Activated CD8-positive, alpha-beta T cell treated with anti-CD3 and anti-CD28 coated beads, Interleukin-2, amount 10 ng/mL, durations not matched to agents 7 days and 5 days (primary cell): ENCODE results near the gene CNDP1. TPM values are rescaled to one million over a fixed set of nuclear protein-coding genes. Genes with fewer than 3 reads are reported as not detected.

Experiments
- ATAC-seq: fragments of 150-1000 bp; cut with Tn5 transposase; one replicate; pipeline ENCODE4 v1.10.0; 2021; ENCODE audit warnings: moderate library complexity
- CTCF ChIA-PET: fragments of 350-600 bp; sonication (Branson Sonifier 250); formaldehyde crosslinking; loops from one replicate; lab custom pipeline; 2021; ENCODE audit warnings: antibody characterized with exemption; lab: Charles Lee
- POLR2A ChIA-PET: fragments of 350-600 bp; sonication (Branson Sonifier 250); formaldehyde crosslinking; loops from one replicate; lab custom pipeline; 2021; ENCODE audit warnings: antibody characterized with exemption; lab: Charles Lee
- DNase-seq: peaks from one replicate; pipeline ENCODE4 v3.0.0-alpha.2; 2020
- H3K27ac Mint-ChIP-seq: one replicate; pipeline ENCODE4 v1.8.0; 2021; ENCODE audit warnings: mild to moderate bottlenecking, mixed read lengths
- H3K27me3 Mint-ChIP-seq: one replicate; pipeline ENCODE4 v1.8.0; 2021; ENCODE audit warnings: low read depth, mixed read lengths
- H3K36me3 Mint-ChIP-seq: one replicate; pipeline ENCODE4 v1.8.0; 2021; ENCODE audit warnings: low read depth, mixed read lengths
- H3K4me1 Mint-ChIP-seq: one replicate; pipeline ENCODE4 v1.8.0; 2021; ENCODE audit warnings: low read depth, mixed read lengths
- H3K4me3 Mint-ChIP-seq: one replicate; pipeline ENCODE4 v1.8.0; 2021; ENCODE audit warnings: mild to moderate bottlenecking, mixed read lengths
- H3K9me3 Mint-ChIP-seq: one replicate; pipeline ENCODE4 v1.8.0; 2022; ENCODE audit warnings: mixed read lengths; ENCODE audit not compliant: insufficient read depth
- total RNA-seq, 2 experiments: library from RNA; stranded (reverse); gene quantifications; one replicate each; pipeline ENCODE4 v1.2.3, GENCODE V29; 2021

Gene CNDP1, protein sequence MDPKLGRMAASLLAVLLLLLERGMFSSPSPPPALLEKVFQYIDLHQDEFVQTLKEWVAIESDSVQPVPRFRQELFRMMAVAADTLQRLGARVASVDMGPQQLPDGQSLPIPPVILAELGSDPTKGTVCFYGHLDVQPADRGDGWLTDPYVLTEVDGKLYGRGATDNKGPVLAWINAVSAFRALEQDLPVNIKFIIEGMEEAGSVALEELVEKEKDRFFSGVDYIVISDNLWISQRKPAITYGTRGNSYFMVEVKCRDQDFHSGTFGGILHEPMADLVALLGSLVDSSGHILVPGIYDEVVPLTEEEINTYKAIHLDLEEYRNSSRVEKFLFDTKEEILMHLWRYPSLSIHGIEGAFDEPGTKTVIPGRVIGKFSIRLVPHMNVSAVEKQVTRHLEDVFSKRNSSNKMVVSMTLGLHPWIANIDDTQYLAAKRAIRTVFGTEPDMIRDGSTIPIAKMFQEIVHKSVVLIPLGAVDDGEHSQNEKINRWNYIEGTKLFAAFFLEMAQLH
- total RNA-seq, result not detected

DNA sequence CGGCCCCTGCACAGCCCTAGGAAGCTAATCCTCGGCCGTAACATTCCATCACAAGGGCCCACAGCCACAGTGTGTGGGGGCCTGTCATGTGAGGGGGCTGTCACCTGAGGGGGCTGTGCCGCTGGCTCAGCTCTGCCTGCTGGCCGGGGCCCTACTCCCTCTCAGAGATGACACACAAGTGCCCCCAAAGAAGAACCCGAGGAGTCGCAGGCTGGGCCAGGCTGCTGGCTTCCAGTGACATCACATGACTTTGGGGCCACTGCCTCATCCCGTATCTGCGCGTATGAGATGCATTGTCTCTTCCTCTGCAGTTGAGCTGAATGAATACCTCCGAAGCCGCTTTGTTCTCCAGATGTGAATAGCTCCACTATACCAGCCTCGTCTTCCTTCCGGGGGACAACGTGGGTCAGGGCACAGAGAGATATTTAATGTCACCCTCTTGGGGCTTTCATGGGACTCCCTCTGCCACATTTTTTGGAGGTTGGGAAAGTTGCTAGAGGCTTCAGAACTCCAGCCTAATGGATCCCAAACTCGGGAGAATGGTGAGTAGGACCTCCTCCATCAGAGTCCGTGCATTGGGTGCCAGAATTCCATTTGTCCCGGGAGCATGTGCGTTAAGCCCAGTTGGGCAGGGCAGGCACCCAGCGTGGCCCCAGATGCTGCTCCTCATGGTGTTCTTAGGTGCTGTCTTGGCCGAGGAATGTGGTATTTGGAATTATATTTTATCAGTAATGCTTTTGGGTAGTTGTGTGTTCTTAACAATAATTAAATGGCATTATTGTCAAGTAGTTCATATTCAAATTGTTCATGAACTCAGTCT is at the start of gene CNDP1:
CNDP1 (plus strand) TSS at position 351 of the 820 bp plus-strand sequence; CDS start at position 519, 168 bp downstream.
- Mint-ChIP-seq H3K9me3 (no peaks in the 10 kb centered on the region), H3K27me3 (peaks cover 10% of the 10 kb centered on the region), H3K4me3 (no peak within 1 kb of the TSS), H3K27ac (no peak within 1 kb of the TSS), H3K36me3 (no peaks in the 10 kb centered on the region), H3K4me1 (no peaks in the 10 kb centered on the region)
- ChIA-PET CTCF (no interaction called here), POLR2A (no interaction called here)
- DNase-seq, result no peak
- ATAC-seq, result no peak

DNA sequence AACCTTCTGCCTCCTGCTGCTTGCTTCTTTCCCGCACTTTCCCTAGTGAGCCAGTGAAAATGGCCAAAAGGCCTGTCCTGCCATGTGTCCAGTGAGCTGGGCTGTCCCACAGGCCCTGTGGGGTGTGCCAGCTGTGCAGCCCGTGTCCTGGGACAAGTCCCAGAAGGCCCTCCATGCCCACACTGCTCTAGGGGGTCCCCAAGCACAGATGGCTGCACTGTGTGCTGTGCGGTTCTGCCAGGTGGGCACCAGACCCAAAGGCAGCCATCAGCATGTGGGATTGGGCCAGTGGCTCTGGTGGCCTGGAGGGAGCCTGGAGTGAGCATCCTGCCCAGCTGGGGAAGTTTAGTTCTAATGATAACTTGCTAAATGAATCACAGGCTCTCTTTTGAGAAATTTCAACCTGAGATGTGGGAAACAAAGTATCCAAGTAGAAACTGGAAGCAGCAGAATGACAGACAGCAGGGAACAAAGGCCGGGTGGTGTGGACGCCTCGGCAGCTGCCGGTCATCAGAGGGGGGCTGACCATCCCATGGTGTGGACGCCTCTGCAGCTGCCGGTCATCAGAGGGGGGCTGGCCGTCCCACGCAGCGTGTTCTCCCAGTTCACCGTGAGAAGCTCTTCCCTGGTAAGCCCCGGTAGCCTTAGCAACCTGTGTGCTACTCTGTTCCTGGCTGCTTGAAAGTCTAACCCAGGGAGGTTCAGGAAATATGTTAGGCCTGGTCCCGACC is 48.0 kb upstream of the CNDP1 start:
- no peak for ATAC-seq
- Mint-ChIP-seq H3K9me3 (no peaks in the 10 kb centered on the region), H3K4me1 (peaks cover 18% of the 10 kb centered on the region), H3K27me3 (peaks cover 5% of the 10 kb centered on the region), H3K27ac (no peak overlapping the region), H3K4me3 (no peak overlapping the region), H3K36me3 (no peaks in the 10 kb centered on the region)
- POLR2A ChIA-PET, result interaction anchor here (0.6 kb wide), 1 partner anchor 40 kb away, joined by 3 read pairs; no protein-coding TSS in a partner anchor
- no peak for DNase-seq
- CTCF ChIA-PET, result interaction anchor here (0.7 to 1.1 kb wide), 3 partner anchors 133 to 134 kb away, joined by 4 to 8 read pairs (median 5); no protein-coding TSS in a partner anchor

DNA sequence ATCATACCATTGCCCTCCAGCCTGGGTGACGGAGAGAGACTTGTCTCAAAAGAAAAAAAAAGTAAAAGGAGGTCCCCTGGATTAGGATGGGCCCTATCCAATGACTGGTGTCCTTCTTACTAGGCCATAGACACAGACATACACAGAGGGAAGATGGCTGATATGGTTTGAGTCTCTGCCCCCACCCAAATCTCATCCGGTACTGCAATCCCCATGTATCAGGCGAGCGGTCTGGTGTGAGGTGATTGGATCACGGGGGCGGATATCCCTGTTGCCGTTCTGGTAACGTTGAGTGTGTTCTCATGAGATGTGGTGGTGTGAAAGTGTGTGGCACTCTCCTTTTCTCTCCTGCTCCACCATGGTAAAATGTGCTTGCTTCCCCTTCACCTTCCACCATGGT is 45.9 kb upstream of the CNDP1 start:
- peaks cover 2% of the 10 kb centered on the region for H3K27me3 Mint-ChIP-seq

DNA sequence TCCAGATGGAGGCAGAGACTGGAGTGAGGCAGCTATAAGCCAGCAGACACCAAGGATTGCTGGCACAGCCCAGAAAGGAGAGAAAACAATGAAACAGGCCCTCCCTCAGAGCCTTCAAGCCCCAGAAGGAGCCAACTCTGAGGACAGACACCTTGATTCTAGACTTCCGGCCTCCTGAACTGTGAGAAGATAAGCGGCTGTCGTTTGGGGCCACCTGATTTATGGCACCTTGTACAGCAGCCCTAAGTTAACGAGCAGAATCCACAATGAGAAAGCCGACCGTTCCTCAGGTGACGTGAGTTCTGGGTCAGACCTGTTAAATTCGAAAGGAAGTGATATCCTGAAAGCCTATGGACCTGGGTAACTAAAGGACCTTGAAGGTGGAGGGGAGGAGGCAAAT is 45.4 kb upstream of the CNDP1 start:
- DNase-seq, result no peak
- no peak overlapping the region for H3K27ac Mint-ChIP-seq
- POLR2A ChIA-PET, result no interaction called here

More for the DNA sequence above, 45.9 kb upstream of the CNDP1 start:
- ChIA-PET CTCF (interaction anchor here (0.7 kb wide), 1 partner anchor 135 kb away, joined by 3 read pairs; no protein-coding TSS in a partner anchor), POLR2A (no interaction called here)
- H3K36me3 Mint-ChIP-seq, result no peaks in the 10 kb centered on the region
- H3K4me3 Mint-ChIP-seq, result no peak overlapping the region
- no peaks in the 10 kb centered on the region for H3K9me3 Mint-ChIP-seq
- ATAC-seq (no peak), DNase-seq (no peak)
- peaks cover 18% of the 10 kb centered on the region for H3K4me1 Mint-ChIP-seq
- H3K27ac Mint-ChIP-seq, result no peak overlapping the region

DNA sequence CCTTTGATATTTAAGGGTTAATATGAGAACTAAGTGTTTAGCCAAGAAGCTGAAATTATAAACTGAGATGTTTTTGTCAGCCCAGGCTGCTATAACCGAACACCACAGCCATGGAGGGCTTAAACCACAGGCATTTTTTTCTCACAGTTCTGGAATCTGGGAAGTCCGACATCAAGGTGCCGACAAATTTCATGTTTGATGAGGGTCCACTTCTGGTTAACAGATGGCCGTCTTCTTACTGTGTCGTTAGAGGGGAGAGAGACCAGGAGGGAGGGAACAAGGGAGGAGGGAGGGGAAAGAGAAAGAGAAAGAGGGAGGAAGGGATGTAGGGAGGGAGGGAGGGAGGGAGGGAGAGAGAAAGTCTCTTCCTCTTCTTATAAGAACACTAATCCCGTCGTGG is 44.6 kb upstream of the CNDP1 start:
- POLR2A ChIA-PET, result no interaction called here

More for the DNA sequence above, 45.4 kb upstream of the CNDP1 start:
- no peak overlapping the region for H3K4me3 Mint-ChIP-seq
- CTCF ChIA-PET, result interaction anchor here (0.7 kb wide), 1 partner anchor 135 kb away, joined by 3 read pairs; no protein-coding TSS in a partner anchor
- H3K36me3 Mint-ChIP-seq, result no peaks in the 10 kb centered on the region
- H3K4me1 Mint-ChIP-seq, result peaks cover 22% of the 10 kb centered on the region
- no peaks in the 10 kb centered on the region for H3K9me3 Mint-ChIP-seq
- H3K27me3 Mint-ChIP-seq, result peaks cover 5% of the 10 kb centered on the region
- ATAC-seq, result no peak

DNA sequence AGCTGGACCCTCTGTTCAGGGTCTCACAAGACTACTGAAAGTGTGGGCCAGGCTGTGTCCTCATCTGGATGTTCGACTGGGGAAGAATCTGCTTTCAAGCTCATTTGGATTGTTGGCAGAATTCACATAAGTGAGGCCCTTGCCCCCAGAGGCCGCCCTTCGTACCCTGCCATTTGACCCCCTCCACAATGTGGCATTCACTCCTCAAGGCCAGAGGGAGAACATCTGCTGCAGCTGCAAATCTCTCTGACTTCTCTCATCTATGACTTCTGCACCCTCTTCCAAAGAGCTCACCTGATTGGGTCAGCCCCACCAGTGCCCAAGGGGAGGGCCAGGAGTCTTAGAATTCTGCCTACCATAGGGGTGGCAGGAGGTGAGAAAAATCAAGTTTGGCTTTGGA is 42.0 kb upstream of the CNDP1 start:
- Mint-ChIP-seq H3K9me3 (no peaks in the 10 kb centered on the region), H3K36me3 (peaks cover 6% of the 10 kb centered on the region), H3K27ac (no peak overlapping the region), H3K27me3 (peaks cover 10% of the 10 kb centered on the region), H3K4me1 (peaks cover 14% of the 10 kb centered on the region), H3K4me3 (no peak overlapping the region)
- ChIA-PET CTCF (interaction anchor here (1.5 to 9.2 kb wide), 7 partner anchors 8 to 150 kb away, joined by 7 to 359 read pairs (median 15); no protein-coding TSS in a partner anchor), POLR2A (no interaction called here)
- ATAC-seq (no peak), DNase-seq (no peak)

More for the DNA sequence above, 44.6 kb upstream of the CNDP1 start:
- H3K4me1 Mint-ChIP-seq, result peaks cover 17% of the 10 kb centered on the region
- H3K27ac Mint-ChIP-seq, result no peak overlapping the region
- H3K9me3 Mint-ChIP-seq, result no peaks in the 10 kb centered on the region
- ATAC-seq, result no peak
- no peak overlapping the region for H3K4me3 Mint-ChIP-seq
- no peak for DNase-seq
- CTCF ChIA-PET, result no interaction called here
- H3K27me3 Mint-ChIP-seq, result peaks cover 9% of the 10 kb centered on the region
- no peaks in the 10 kb centered on the region for H3K36me3 Mint-ChIP-seq

DNA sequence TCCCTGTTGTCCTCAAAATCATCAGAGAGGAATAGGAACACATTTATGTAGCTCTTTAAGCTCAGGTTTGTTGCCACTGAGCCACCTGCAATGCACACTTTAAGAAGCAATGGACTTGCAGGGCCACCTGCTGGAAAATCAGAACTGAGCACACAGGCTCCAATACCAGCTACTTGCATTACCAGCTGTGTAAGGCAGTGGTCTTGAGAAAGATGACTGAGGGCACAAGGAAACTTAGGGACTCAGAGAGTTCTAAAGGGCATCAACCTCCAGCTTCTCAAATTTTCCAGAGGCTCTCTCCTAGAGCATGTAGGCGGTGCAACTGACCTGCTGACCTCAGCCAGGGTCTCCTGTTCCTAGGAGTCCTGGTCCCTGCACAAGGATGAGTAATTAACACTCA is 40.6 kb upstream of the CNDP1 start:
- H3K36me3 Mint-ChIP-seq, result peaks cover 12% of the 10 kb centered on the region
- ChIA-PET CTCF (interaction anchor here (0.6 to 9.2 kb wide), 44 partner anchors 10 to 411 kb away, joined by 3 to 359 read pairs (median 4); partner anchors contain the start of gene ZNF407), POLR2A (no interaction called here)
- peaks cover 28% of the 10 kb centered on the region for H3K4me1 Mint-ChIP-seq
- no peaks in the 10 kb centered on the region for H3K9me3 Mint-ChIP-seq
- peak; percentile 79 for DNase-seq
- H3K27ac Mint-ChIP-seq, result no peak overlapping the region
- H3K27me3 Mint-ChIP-seq, result peaks cover 10% of the 10 kb centered on the region
- peak; percentile 32 for ATAC-seq
- H3K4me3 Mint-ChIP-seq, result no peak overlapping the region

DNA sequence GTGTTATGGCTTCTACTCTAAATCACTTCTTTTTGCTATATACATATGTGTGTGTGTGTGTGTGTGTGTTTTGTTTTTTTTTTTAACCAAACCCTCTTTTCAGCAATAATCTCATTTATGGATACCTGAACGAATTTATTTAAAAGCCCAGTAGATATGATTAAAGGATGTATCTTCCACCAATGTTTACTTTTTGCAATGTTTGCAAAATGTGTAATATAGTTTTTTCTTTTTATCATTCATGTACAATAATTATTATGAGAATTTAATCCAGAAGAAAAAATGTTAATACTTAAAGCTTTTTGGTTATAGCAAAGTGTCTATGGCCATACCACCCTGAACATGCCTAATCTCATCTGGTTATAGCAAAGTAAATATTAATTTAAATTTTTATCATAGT is 39.8 kb upstream of the CNDP1 start:
- Mint-ChIP-seq H3K4me3 (peak overlapping the region; percentile 33), H3K27me3 (peaks cover 8% of the 10 kb centered on the region), H3K27ac (no peak overlapping the region), H3K4me1 (peaks cover 35% of the 10 kb centered on the region), H3K9me3 (no peaks in the 10 kb centered on the region), H3K36me3 (peaks cover 12% of the 10 kb centered on the region)
- ChIA-PET CTCF (interaction anchor here (1.6 to 9.2 kb wide), 6 partner anchors 56 to 183 kb away, joined by 9 to 359 read pairs (median 28); no protein-coding TSS in a partner anchor), POLR2A (no interaction called here)
- ATAC-seq (no peak), DNase-seq (no peak)

DNA sequence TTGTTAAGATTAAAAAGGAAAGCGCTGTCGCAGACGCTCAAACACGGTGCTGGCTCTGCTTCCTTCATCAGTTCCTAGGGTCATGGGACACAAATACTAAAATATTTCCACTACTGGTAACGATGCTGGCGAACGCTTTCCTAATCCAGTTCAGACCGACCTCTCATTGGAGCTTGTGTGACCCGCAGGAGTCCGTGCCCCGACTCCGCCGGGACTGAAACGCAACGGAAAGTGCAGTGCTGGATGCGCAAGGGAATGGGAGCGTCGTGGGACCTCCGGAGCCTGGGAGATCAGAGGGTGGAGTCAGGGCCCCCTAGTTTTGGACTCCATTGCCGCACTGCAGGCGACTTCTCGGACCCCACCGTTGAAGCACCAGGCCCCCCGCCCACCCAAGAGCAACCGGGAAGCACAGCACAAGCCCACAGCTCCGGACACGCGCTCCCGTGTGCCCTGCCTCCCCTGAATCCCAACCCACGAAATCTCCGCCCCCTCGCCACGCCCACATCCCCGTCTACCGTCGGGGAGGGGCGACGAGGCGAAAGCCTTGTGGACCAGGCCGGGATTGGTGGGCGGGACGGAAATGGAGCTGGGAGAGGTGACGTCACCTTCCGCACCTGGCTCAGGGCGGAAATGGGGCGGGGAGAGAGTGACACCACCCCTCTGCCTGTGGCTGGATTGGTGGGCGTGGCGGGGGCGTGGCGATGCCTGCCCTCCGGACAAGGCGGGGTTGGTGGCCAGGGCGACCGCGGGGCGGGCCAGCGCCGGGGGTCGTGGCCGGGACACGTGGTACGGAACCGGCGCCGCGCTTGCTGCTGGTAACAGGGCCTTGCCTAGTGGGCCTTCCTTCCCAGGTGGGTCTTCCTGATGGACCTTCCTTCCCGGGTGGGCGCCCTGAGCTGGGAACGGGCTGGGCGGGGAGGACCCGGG is 38.5 kb upstream of the CNDP1 start, which contains the start of gene CNDP2:
CNDP2 (plus strand) TSS at position 783 of the 927 bp plus-strand sequence. CDS start 3,611 bp downstream, outside the sequence.
- Mint-ChIP-seq H3K27ac (peak within 1 kb of the TSS; percentile 100), H3K9me3 (no peaks in the 10 kb centered on the region), H3K4me1 (peaks cover 47% of the 10 kb centered on the region), H3K36me3 (peaks cover 21% of the 10 kb centered on the region), H3K27me3 (peaks cover 8% of the 10 kb centered on the region), H3K4me3 (peak within 1 kb of the TSS; percentile 83)
- CTCF ChIA-PET, result interaction anchor here (0.6 to 9.2 kb wide), 8 partner anchors 11 to 184 kb away, joined by 3 to 359 read pairs (median 5); no protein-coding TSS in a partner anchor
- peak; percentile 99 for DNase-seq
- POLR2A ChIA-PET, result interaction anchor here (0.6 to 1.9 kb wide), 6 partner anchors 10 to 141 kb away, joined by 3 to 10 read pairs (median 6); no protein-coding TSS in a partner anchor
- peak; percentile 72 for ATAC-seq
